Hepatocyte (in vitro differentiated cells): Measurements from ENCODE around the gene PDXP. TPM values are rescaled to one million over a fixed set of nuclear protein-coding genes. Genes with fewer than 3 reads are reported as not detected.

Experiments
- DNase-seq: peaks from one replicate; pipeline ENCODE4 v3.0.0-alpha.2; 2016; ENCODE audit warnings: low spot score
- H2AFZ ChIP-seq: fragments of 200-600 bp; sonication (generic); 2 replicates; pipeline ENCODE4 v1.6.0; 2016; ENCODE audit warnings: antibody characterized with exemption, mild to moderate bottlenecking
- H3K27ac ChIP-seq: fragments of 200-600 bp; sonication (generic); 2 replicates; pipeline ENCODE4 v1.5.1; 2016; ENCODE audit warnings: mild to moderate bottlenecking
- H3K27me3 ChIP-seq: fragments of 200-600 bp; sonication (generic); 2 replicates; pipeline ENCODE4 v1.6.1; 2016
- H3K36me3 ChIP-seq: fragments of 200-600 bp; sonication (generic); replicated peaks from 2 replicates; pipeline ENCODE4 v1.5.1; 2016; ENCODE audit warnings: low read depth; ENCODE audit not compliant: insufficient read depth
- H3K4me1 ChIP-seq: fragments of 200-600 bp; sonication (generic); 2 replicates; pipeline ENCODE4 v1.5.1; 2016; ENCODE audit warnings: mild to moderate bottlenecking, moderate library complexity; ENCODE audit not compliant: insufficient read depth
- H3K4me2 ChIP-seq: fragments of 200-600 bp; sonication (generic); 2 replicates; pipeline ENCODE4 v1.6.0; 2016
- H3K4me3 ChIP-seq: fragments of 200-600 bp; sonication (generic); 2 replicates; pipeline ENCODE4 v1.5.1; 2016; ENCODE audit warnings: mild to moderate bottlenecking
- H3K79me2 ChIP-seq: fragments of 200-600 bp; sonication (generic); 2 replicates; pipeline ENCODE4 v1.6.0; 2017; ENCODE audit warnings: mild to moderate bottlenecking
- H3K9me2 ChIP-seq: fragments of 200-600 bp; sonication (generic); replicated peaks from 2 replicates; pipeline ENCODE4 v1.6.0; 2017; ENCODE audit warnings: mild to moderate bottlenecking; ENCODE audit not compliant: insufficient read depth
- H3K9me3 ChIP-seq: fragments of 200-600 bp; sonication (generic); 2 replicates; pipeline ENCODE4 v1.5.1; 2016; ENCODE audit warnings: low read depth, mild to moderate bottlenecking
- H4K20me1 ChIP-seq: fragments of 200-600 bp; sonication (generic); 2 replicates; pipeline ENCODE4 v1.6.0; 2016; ENCODE audit warnings: mild to moderate bottlenecking; ENCODE audit not compliant: insufficient read depth, poor library complexity, severe bottlenecking
- CTCF ChIP-seq: fragments of 200-600 bp; sonication (generic); IDR thresholded peaks from 2 replicates; pipeline ENCODE4 v1.5.1; 2016; ENCODE audit warnings: antibody characterized with exemption, mild to moderate bottlenecking; ENCODE audit not compliant: poor library complexity
- EZH2 ChIP-seq: fragments of 200-600 bp; sonication (generic); IDR thresholded peaks from 2 replicates; pipeline ENCODE4 v1.6.1; 2016; ENCODE audit warnings: antibody characterized with exemption, mild to moderate bottlenecking, borderline replicate concordance
- EZH2phosphoT487 ChIP-seq: fragments of 200-600 bp; sonication (generic); IDR thresholded peaks from one replicate; pipeline ENCODE4 v1.6.1; 2018; ENCODE audit warnings: antibody characterized with exemption, mild to moderate bottlenecking, low read depth, moderate library complexity; ENCODE audit not compliant: unreplicated experiment, severe bottlenecking
- WGBS: methylation state at CpG from one replicate; pipeline ENCODE4 v1.1.6; 2016; ENCODE audit warnings: low lambda C conversion rate; ENCODE audit errors: missing lambda C conversion rate; 5-methylcytosine and 5-hydroxymethylcytosine counted together
- polyA plus RNA-seq: library from polyadenylated mRNA; unstranded; fragments of >200 nt; fragmentation: Nextera tagmentation; extraction: Ambion mirVana; gene quantifications from 2 replicates; pipeline ENCODE4 v1.2.1, GENCODE V29; 2016
- total RNA-seq: library from RNA; depleted of rRNA; stranded (reverse); fragments of >200 nt; gene quantifications from 2 replicates; pipeline ENCODE4 v1.2.3, GENCODE V29; 2014

PDXP gene
- total and polyA plus RNA-seq, 2 experiments from 2014 or later, result 15.0 to 27.6 TPM

GRCh38 chr22:37617431-37617830, 41.1 kb upstream of the PDXP start:
- no peak for DNase-seq
- TF ChIP-seq EZH2phosphoT487, result no peak
- no peak for TF ChIP-seq CTCF
- TF ChIP-seq EZH2, result no peak
- Histone ChIP-seq H2AFZ (no peak overlapping the region), H3K4me3 (no peak overlapping the region), H3K27me3 (no peaks in the 10 kb centered on the region), H3K4me2 (no peak overlapping the region), H3K27ac (no peak overlapping the region), H3K9me3 (no peaks in the 10 kb centered on the region), H3K79me2 (no peaks in the 10 kb centered on the region), H3K36me3 (no peaks in the 10 kb centered on the region), H3K9me2 (no peaks in the 10 kb centered on the region), H4K20me1 (no peaks in the 10 kb centered on the region), H3K4me1 (no peaks in the 10 kb centered on the region)
- WGBS, result 100% methylated on average over 1 of the region's 1 CpG

- Histone ChIP-seq H2AFZ (no peak overlapping the region), H3K27me3 (no peaks in the 10 kb centered on the region), H3K79me2 (no peaks in the 10 kb centered on the region), H3K9me3 (no peaks in the 10 kb centered on the region), H3K36me3 (no peaks in the 10 kb centered on the region), H3K4me2 (no peak overlapping the region), H3K4me1 (no peaks in the 10 kb centered on the region), H3K4me3 (no peak overlapping the region), H3K27ac (no peak overlapping the region), H3K9me2 (no peaks in the 10 kb centered on the region), H4K20me1 (no peaks in the 10 kb centered on the region)
- no peak for TF ChIP-seq EZH2phosphoT487
- no peak for TF ChIP-seq EZH2
- WGBS, result 95% methylated on average over 14 of the region's 14 CpGs
- no peak for DNase-seq
Observed at GRCh38 chr22:37618072-37618656, 40.4 kb upstream of the PDXP start.

GRCh38 chr22:37618674-37619073, 39.8 kb upstream of the PDXP start:
- Histone ChIP-seq H3K79me2 (no peaks in the 10 kb centered on the region), H3K36me3 (no peaks in the 10 kb centered on the region), H3K4me1 (peaks cover under 1% of the 10 kb centered on the region), H3K27me3 (no peaks in the 10 kb centered on the region), H4K20me1 (no peaks in the 10 kb centered on the region), H3K9me3 (no peaks in the 10 kb centered on the region), H2AFZ (no peak overlapping the region), H3K9me2 (no peaks in the 10 kb centered on the region), H3K4me3 (no peak overlapping the region), H3K27ac (no peak overlapping the region), H3K4me2 (no peak overlapping the region)
- TF ChIP-seq EZH2phosphoT487 (no peak), EZH2 (no peak), CTCF (no peak)
- no peak for DNase-seq
- WGBS, result 97% methylated on average over 6 of the region's 6 CpGs

- H4K20me1 ChIP-seq, result no peaks in the 10 kb centered on the region
- H3K36me3 ChIP-seq, result no peaks in the 10 kb centered on the region
- H2AFZ ChIP-seq, result no peak overlapping the region
- no peaks in the 10 kb centered on the region for H3K9me3 ChIP-seq
- peaks cover 6% of the 10 kb centered on the region for H3K4me1 ChIP-seq
- DNase-seq, result no peak
- H3K27ac ChIP-seq, result no peak overlapping the region
- no peaks in the 10 kb centered on the region for H3K79me2 ChIP-seq
- H3K27me3 ChIP-seq, result no peaks in the 10 kb centered on the region
- no peaks in the 10 kb centered on the region for H3K9me2 ChIP-seq
- TF ChIP-seq EZH2phosphoT487, result no peak
- TF ChIP-seq CTCF, result no peak
- no peak for TF ChIP-seq EZH2
- no peak overlapping the region for H3K4me2 ChIP-seq
- 97% methylated on average over 7 of the region's 7 CpGs for WGBS
- H3K4me3 ChIP-seq, result no peak overlapping the region
Observed at GRCh38 chr22:37619991-37620390, 38.5 kb upstream of the PDXP start.
